ENCODE results near the gene NRXN3. TPM values are rescaled to one million over a fixed set of nuclear protein-coding genes. Genes with fewer than 3 reads are reported as not detected.

NRXN3 gene
- total and polyA plus RNA-seq, 2 of the 4 experiments (the other 2 are of a cell fraction), result 4.8 to 25.1 TPM

- in situ Hi-C loops (cut with MboI; ENCODE audit: low sequenced_read_pairs) (no loop called here), dilution Hi-C loops (cut with HindIII; ENCODE audit: low sequenced_read_pairs, unreplicated experiment) (no loop called here), intact Hi-C loops (cut with micrococcal nuclease) (no loop called here)
- no peak overlapping the region for H2AK9ac ChIP-seq (replicated peaks; ENCODE audit: low read depth, low read length, poor library complexity)
- H2BK20ac ChIP-seq (ENCODE audit: low read depth, low read length), result no peak overlapping the region
- no CpG with 5 or more reads among the region's 1 CpG for WGBS, 2 experiments (ENCODE audit: extremely low coverage in 2 of 2, insufficient read length in 1 of 2)
- H3K4me3 ChIP-seq (ENCODE audit: insufficient read depth, low read depth, low read length), result no peak overlapping the region
- no peak overlapping the region for H4K5ac ChIP-seq (ENCODE audit: low read depth, low read length)
- H2BK5ac ChIP-seq (ENCODE audit: low read depth, low read length, poor library complexity, severe bottlenecking), result no peak overlapping the region
- peaks cover 2% of the 10 kb centered on the region for H3K4me1 ChIP-seq (ENCODE audit: control insufficient read depth, insufficient read depth, low read length)
- no peak overlapping the region for H2BK15ac ChIP-seq (ENCODE audit: low read depth, low read length)
- POLR2A ChIA-PET (ENCODE audit: unreplicated experiment), result no interaction called here
- no peak overlapping the region for H3K18ac ChIP-seq (ENCODE audit: low read depth, low read length)
- no peak overlapping the region for H3K4me2 ChIP-seq (ENCODE audit: low read depth, low read length)
- H3K23ac ChIP-seq (ENCODE audit: low read depth, low read length), result no peak overlapping the region
- CTCF ChIA-PET, result no interaction called here
- no peak overlapping the region for H4K91ac ChIP-seq (ENCODE audit: insufficient read depth, low read depth, low read length)
- BruUV-seq (replicated peaks), result no TSS peak
- ATAC-seq (ENCODE audit: low read depth) (no peak), DNase-seq (no peak)
- no peaks in the 10 kb centered on the region for H3K9me3 ChIP-seq (ENCODE audit: control insufficient read depth, insufficient read depth, low read length)
- no peak overlapping the region for H3K27ac ChIP-seq (ENCODE audit: insufficient read depth, low read length)
- no peak overlapping the region for H4K8ac ChIP-seq (ENCODE audit: low read depth in 2 of 2, low read length in 2 of 2)
- H3K9me1 ChIP-seq (ENCODE audit: insufficient read depth, low read length), result no peaks in the 10 kb centered on the region
- H3K56ac ChIP-seq (ENCODE audit: extremely low read depth, insufficient read depth, low read length), result no peak overlapping the region
- no peak overlapping the region for H3K9ac ChIP-seq (ENCODE audit: low read depth, low read length)
- TF ChIP-seq MAFK (IDR thresholded peaks at IDR 0.05; ENCODE audit: low read depth, low read length), result no peak
- no peak for TF ChIP-seq FOS (IDR thresholded peaks at IDR 0.05; ENCODE audit: low read depth, low read length)
- no peak for TF ChIP-seq BHLHE40 (IDR thresholded peaks at IDR 0.05; ENCODE audit: low read depth, low read length)
- no peak for TF ChIP-seq NFE2L2 (IDR thresholded peaks at IDR 0.05; ENCODE audit: low read depth, low read length)
- no peak for TF ChIP-seq RAD21 (IDR thresholded peaks at IDR 0.05; ENCODE audit: low read length)
- no peak for TF ChIP-seq SMC3 (IDR thresholded peaks at IDR 0.05; ENCODE audit: low read depth, low read length)
- no peak for TF ChIP-seq USF2 (IDR thresholded peaks at IDR 0.05; ENCODE audit: low read depth, low read length)
- no peak for TF ChIP-seq RFX5 (IDR thresholded peaks at IDR 0.05; ENCODE audit: low read depth, low read length)
- no peak for TF ChIP-seq RCOR1 (IDR thresholded peaks at IDR 0.05; ENCODE audit: insufficient replicate concordance, low read length)
- H2BK120ac ChIP-seq (ENCODE audit: low read depth, low read length), result no peak overlapping the region
- H3K4ac ChIP-seq (ENCODE audit: low read depth, low read length), result no peak overlapping the region
- no peaks in the 10 kb centered on the region for H3K27me3 ChIP-seq (ENCODE audit: control insufficient read depth, insufficient read depth, low read length)
- H3K79me1 ChIP-seq (ENCODE audit: low read depth in 1 of 2, low read length in 2 of 2), result no peaks in the 10 kb centered on the region
- no peak overlapping the region for H2AFZ ChIP-seq (replicated peaks; ENCODE audit: low read length, poor library complexity)
- no peak overlapping the region for H3K14ac ChIP-seq (replicated peaks; ENCODE audit: low read depth, low read length)
- no peaks in the 10 kb centered on the region for H3K36me3 ChIP-seq (ENCODE audit: control insufficient read depth, insufficient read depth, low read length)
- no peaks in the 10 kb centered on the region for H4K20me1 ChIP-seq (ENCODE audit: insufficient read depth, low read length)
- no peak overlapping the region for H2AK5ac ChIP-seq (ENCODE audit: low read depth, low read length)
Measured at GRCh38 chr14:79299162-79299561, 1129.0 kb downstream of the NRXN3 start.

Measured in IMR-90 (cell line).